Liver (tissue), 9 donors: ENCODE results near the gene CTNNA1. TPM values are rescaled to one million over a fixed set of nuclear protein-coding genes. Genes with fewer than 3 reads are reported as not detected.

ENCODE experiments used
- DNase-seq: peaks from one replicate; pipeline ENCODE4 v3.0.0-alpha.2; 2017; ENCODE audit warnings: low spot score
- H3K27ac ChIP-seq, 2 donors: one replicate each; pipeline ENCODE4 v1.7.0; 2013; ENCODE audit warnings: inconsistent platforms in 2 of 2, low read length in 2 of 2, control low read depth in 1 of 2, low read depth in 1 of 2, mild to moderate bottlenecking in 1 of 2
- H3K27me3 ChIP-seq, 4 donors: one replicate each; pipeline versions ENCODE4 v1.6.1 to v1.7.0; 2013; ENCODE audit warnings: low read length in 3 of 4, inconsistent platforms in 1 of 4, mild to moderate bottlenecking in 1 of 4, moderate library complexity in 1 of 4; ENCODE audit not compliant: control insufficient read depth in 4 of 4, insufficient read depth in 4 of 4
- H3K36me3 ChIP-seq, 4 donors: one replicate each; pipeline versions ENCODE4 v1.6.1 to v1.7.0; 2013; ENCODE audit warnings: low read length in 3 of 4, mild to moderate bottlenecking in 3 of 4, low read depth in 1 of 4, moderate library complexity in 1 of 4; ENCODE audit not compliant: control insufficient read depth in 4 of 4, insufficient read depth in 3 of 4
- H3K4me1 ChIP-seq, 4 donors: one replicate each; pipeline versions ENCODE4 v1.6.1 to v1.7.0; 2013; ENCODE audit warnings: low read length in 3 of 4, mild to moderate bottlenecking in 3 of 4, moderate library complexity in 1 of 4; ENCODE audit not compliant: control insufficient read depth in 4 of 4, insufficient read depth in 4 of 4
- H3K4me3 ChIP-seq, 3 donors: one replicate each; pipeline versions ENCODE4 v1.6.1 to v1.7.0; 2013; ENCODE audit warnings: low read length in 3 of 3, control low read depth in 1 of 3, low read depth in 1 of 3, mild to moderate bottlenecking in 1 of 3
- H3K9ac ChIP-seq, 2 donors: one replicate each; pipeline ENCODE4 v1.7.0; 2013; ENCODE audit warnings: low read length in 2 of 2, mild to moderate bottlenecking in 2 of 2, moderate library complexity in 2 of 2, control low read depth in 1 of 2, low read depth in 1 of 2
- H3K9me3 ChIP-seq, 4 donors: one replicate each; pipeline versions ENCODE4 v1.6.1 to v1.7.0; 2013; ENCODE audit warnings: low read length in 3 of 4; ENCODE audit not compliant: control insufficient read depth in 4 of 4
- ATF3 ChIP-seq: IDR thresholded peaks from 2 replicates; pipeline ENCODE4 v1.6.1; 2016; ENCODE audit warnings: antibody characterized with exemption
- CTCF ChIP-seq: fragments of 150-350 bp; IDR thresholded peaks from 2 replicates; pipeline ENCODE4 v1.5.1; 2017; ENCODE audit warnings: improper control_type of control experiment, low read depth, low read length; ENCODE audit not compliant: missing input control
- FOXA1 ChIP-seq: IDR thresholded peaks from 2 replicates; pipeline ENCODE4 v1.6.1; 2016; ENCODE audit warnings: antibody characterized with exemption
- FOXA2 ChIP-seq: IDR thresholded peaks from 2 replicates; pipeline ENCODE4 v1.6.1; 2016; ENCODE audit warnings: antibody characterized with exemption
- GABPA ChIP-seq, 2 donors: IDR thresholded peaks in 1 of 2; conservative IDR thresholded peaks in 1 of 2; 2 replicates each; pipeline ENCODE4 v1.6.1; 2016; ENCODE audit warnings: antibody characterized with exemption in 2 of 2, mild to moderate bottlenecking in 1 of 2, moderate library complexity in 1 of 2
- HNF4A ChIP-seq, 2 donors: conservative IDR thresholded peaks; 2 replicates each; pipeline ENCODE4 v1.6.1; 2016; ENCODE audit warnings: antibody characterized with exemption in 2 of 2, mild to moderate bottlenecking in 2 of 2
- MAX ChIP-seq: IDR thresholded peaks from 2 replicates; pipeline ENCODE4 v1.6.1; 2016; ENCODE audit warnings: antibody characterized with exemption
- NR2F2 ChIP-seq: IDR thresholded peaks from 2 replicates; pipeline ENCODE4 v1.6.1; 2016; ENCODE audit warnings: antibody characterized with exemption
- REST ChIP-seq: IDR thresholded peaks from 2 replicates; pipeline ENCODE4 v1.6.1; 2016; ENCODE audit warnings: antibody characterized with exemption, mild to moderate bottlenecking
- RXRA ChIP-seq, 2 donors: IDR thresholded peaks; 2 replicates each; pipeline ENCODE4 v1.6.1; 2017 to 2018; ENCODE audit warnings: antibody characterized with exemption in 2 of 2, mild to moderate bottlenecking in 1 of 2
- SP1 ChIP-seq: IDR thresholded peaks from 2 replicates; pipeline ENCODE4 v1.6.1; 2018; ENCODE audit warnings: antibody characterized with exemption, mild to moderate bottlenecking
- TAF1 ChIP-seq: conservative IDR thresholded peaks from 2 replicates; pipeline ENCODE4 v1.6.1; 2016; ENCODE audit warnings: antibody characterized with exemption, mild to moderate bottlenecking
- YY1 ChIP-seq: IDR thresholded peaks from 2 replicates; pipeline ENCODE4 v1.6.1; 2016; ENCODE audit warnings: antibody characterized with exemption, mild to moderate bottlenecking
- ZBTB33 ChIP-seq: IDR thresholded peaks from 2 replicates; pipeline ENCODE4 v1.6.1; 2016; ENCODE audit warnings: antibody characterized with exemption
- WGBS: extraction: QIAGEN DNeasy Blood & Tissue Kit; methylation state at CpG from one replicate; pipeline ENCODE4 v1.1.7; 2013; 5-methylcytosine and 5-hydroxymethylcytosine counted together
- polyA plus RNA-seq, 2 donors: library from polyadenylated mRNA; stranded (reverse) in 1 of 2; unstranded in 1 of 2; fragments of 200-250 nt in 1 of 2; fragments of >200 nt in 1 of 2; fragmentation: Nextera tagmentation in 1 of 2; extraction: Ambion mirVana in 1 of 2; gene quantifications; one replicate each; pipeline versions ENCODE4 v1.2.1 to v1.2.3, GENCODE V29; 2013 to 2015
- total RNA-seq, 2 donors: library from RNA; depleted of rRNA; stranded (reverse); fragments of >200 nt; gene quantifications; one replicate each; pipeline ENCODE4 v1.2.3, GENCODE V29; 2014
- donor health status: healthy.
- donor health status: healthy.
- donor health status: healthy.
- donor health status: healthy.
- donor health status: healthy.

The CTNNA1 gene
- total and polyA plus RNA-seq, 4 donors: 39.9 to 150 (median 103) TPM

GRCh38 chr5:138895918-138896317, 142.7 kb downstream of the CTNNA1 start:
- Histone ChIP-seq H3K9ac (no peak overlapping the region), H3K27me3 (no peaks in the 10 kb centered on the region), H3K9me3 (no peaks in the 10 kb centered on the region), H3K27ac (no peak overlapping the region), H3K4me3 (no peak overlapping the region), H3K36me3 (peaks cover 6 to 13% (median 9%) of the 10 kb centered on the region in 4 donors), H3K4me1 (no peaks in the 10 kb centered on the region)
- no peak for DNase-seq
- 82% methylated on average over 1 of the region's 1 CpG for WGBS
- no peak for TF ChIP-seq REST
- TF ChIP-seq HNF4A (conservative IDR thresholded peaks at IDR 0.05): no peak
- no peak for TF ChIP-seq TAF1
- TF ChIP-seq SP1: no peak
- TF ChIP-seq GABPA (IDR thresholded peaks at IDR 0.05 in 1 of 2, conservative IDR thresholded peaks at IDR 0.05 in 1 of 2): no peak
- TF ChIP-seq MAX: no peak
- TF ChIP-seq YY1: no peak

- Histone ChIP-seq H3K9ac (no peak overlapping the region), H3K27ac (no peak overlapping the region), H3K4me1 (peaks cover 0 to 3% (median 0%) of the 10 kb centered on the region in 4 donors), H3K9me3 (no peaks in the 10 kb centered on the region), H3K27me3 (no peaks in the 10 kb centered on the region), H3K4me3 (no peak overlapping the region), H3K36me3 (peaks cover 4 to 14% (median 10%) of the 10 kb centered on the region in 4 donors)
- 96% methylated on average over 1 of the region's 1 CpG for WGBS
- DNase-seq: no peak
- TF ChIP-seq YY1 (no peak), ATF3 (no peak), FOXA2 (no peak), RXRA (IDR thresholded peaks at IDR 0.05) (no peak), GABPA (IDR thresholded peaks at IDR 0.05 in 1 of 2, conservative IDR thresholded peaks at IDR 0.05 in 1 of 2) (no peak), FOXA1 (no peak), NR2F2 (no peak), MAX (no peak), TAF1 (no peak), HNF4A (conservative IDR thresholded peaks at IDR 0.05) (no peak)
These were observed 145.1 kb downstream of the CTNNA1 start for GRCh38 chr5:138898299-138898698.

GRCh38 chr5:138898742-138899141, 145.5 kb downstream of the CTNNA1 start:
- no peak overlapping the region for H3K27ac ChIP-seq
- no peak overlapping the region for H3K9ac ChIP-seq
- no peaks in the 10 kb centered on the region for H3K9me3 ChIP-seq
- DNase-seq: no peak
- 97% methylated on average over 2 of the region's 2 CpGs for WGBS
- peaks cover 0 to 3% (median 0%) of the 10 kb centered on the region in 4 donors for H3K4me1 ChIP-seq
- no peak overlapping the region for H3K4me3 ChIP-seq
- H3K36me3 ChIP-seq: peaks cover 4 to 14% (median 10%) of the 10 kb centered on the region in 4 donors
- TF ChIP-seq TAF1 (no peak), ATF3 (no peak), ZBTB33 (no peak), FOXA2 (no peak), CTCF (no peak), NR2F2 (no peak), MAX (no peak)
- H3K27me3 ChIP-seq: no peaks in the 10 kb centered on the region
